GOT3 (cell line): ENCODE results near the gene CLTCL1.

Experiments used
- DNase-seq: peaks from one replicate; lab custom pipeline; 2025; ENCODE audit warnings: mixed read lengths; lab: John Stamatoyannopoulos, UW

CLTCL1 gene

DNA sequence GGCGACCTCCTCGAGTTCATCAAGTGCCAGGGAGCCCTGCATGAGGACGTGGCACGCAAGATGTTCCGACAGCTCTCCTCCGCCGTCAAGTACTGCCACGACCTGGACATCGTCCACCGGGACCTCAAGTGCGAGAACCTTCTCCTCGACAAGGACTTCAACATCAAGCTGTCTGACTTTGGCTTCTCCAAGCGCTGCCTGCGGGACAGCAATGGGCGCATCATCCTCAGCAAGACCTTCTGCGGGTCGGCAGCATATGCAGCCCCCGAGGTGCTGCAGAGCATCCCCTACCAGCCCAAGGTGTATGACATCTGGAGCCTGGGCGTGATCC, 159.9 kb downstream of the CLTCL1 start:
- DNase-seq = no peak

DNA sequence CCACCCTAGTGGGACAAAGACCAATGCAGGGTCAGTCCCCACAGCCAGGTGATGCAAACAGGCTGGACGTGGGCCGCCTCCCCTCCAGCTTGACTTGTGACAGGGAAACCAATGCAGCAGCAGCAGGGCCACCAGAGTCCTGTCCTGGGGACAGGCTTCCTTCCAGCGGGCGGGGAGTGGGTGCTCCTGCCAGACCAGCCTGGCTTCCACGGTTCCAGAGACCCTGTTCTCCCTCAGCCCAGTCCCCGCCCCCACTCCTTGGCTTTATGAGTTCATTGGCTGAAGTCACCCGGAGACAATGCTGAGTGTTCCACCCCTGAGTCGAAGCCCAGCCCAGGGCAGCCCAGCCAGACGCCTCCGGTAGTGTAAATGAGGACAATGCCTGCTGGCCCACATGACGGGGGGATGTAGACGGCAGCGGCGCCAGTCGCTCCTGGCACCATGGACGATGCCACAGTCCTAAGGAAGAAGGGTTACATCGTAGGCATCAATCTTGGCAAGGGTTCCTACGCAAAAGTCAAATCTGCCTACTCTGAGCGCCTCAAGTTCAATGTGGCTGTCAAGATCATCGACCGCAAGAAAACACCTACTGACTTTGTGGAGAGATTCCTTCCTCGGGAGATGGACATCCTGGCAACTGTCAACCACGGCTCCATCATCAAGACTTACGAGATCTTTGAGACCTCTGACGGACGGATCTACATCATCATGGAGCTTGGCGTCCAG, 160.4 kb downstream of the CLTCL1 start, which contains the start of gene TSSK2:
TSS of gene TSSK2 (plus strand) at position 350 of the 726 bp plus-strand sequence. CDS start at position 442, 92 bp downstream.
- DNase-seq = no peak

DNA sequence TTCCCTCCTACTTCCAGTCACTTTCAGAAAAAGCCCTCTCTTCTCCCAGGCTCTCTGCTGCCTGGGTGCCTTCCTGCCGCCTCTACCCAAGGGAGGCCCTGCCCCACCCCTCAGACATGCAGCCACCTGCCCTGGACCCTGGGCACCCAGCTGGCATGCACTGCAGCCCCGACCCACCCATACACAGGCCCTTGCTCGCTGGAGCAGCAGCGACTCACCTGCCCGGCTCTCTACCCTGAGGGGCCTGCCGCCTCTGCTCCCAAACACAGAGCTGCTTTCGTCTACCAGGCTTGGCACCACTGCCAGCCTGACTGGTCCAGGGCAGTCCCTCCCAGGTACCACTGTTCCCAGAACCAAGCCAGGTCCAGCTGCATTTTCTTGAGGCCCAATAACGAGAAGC, 161.6 kb downstream of the CLTCL1 start:
- no peak for DNase-seq
